GM19043 (cell line): ENCODE results near the gene AMACR.
"Not testable (repeated sequence)": the region's sequence is repeated elsewhere in the genome, so short reads cannot be mapped to it uniquely, and the experiment has no call there.

Experiments
- ATAC-seq: cut with Tn5 transposase; IDR thresholded peaks from one replicate; pipeline ENCODE4 v1.9.1; 2021; ENCODE audit warnings: low read depth; ENCODE audit not compliant: unreplicated experiment

Gene AMACR

GRCh38 chr5:34038390-34038789 is 30.5 kb upstream of the AMACR start:
- no peak for ATAC-seq

DNA sequence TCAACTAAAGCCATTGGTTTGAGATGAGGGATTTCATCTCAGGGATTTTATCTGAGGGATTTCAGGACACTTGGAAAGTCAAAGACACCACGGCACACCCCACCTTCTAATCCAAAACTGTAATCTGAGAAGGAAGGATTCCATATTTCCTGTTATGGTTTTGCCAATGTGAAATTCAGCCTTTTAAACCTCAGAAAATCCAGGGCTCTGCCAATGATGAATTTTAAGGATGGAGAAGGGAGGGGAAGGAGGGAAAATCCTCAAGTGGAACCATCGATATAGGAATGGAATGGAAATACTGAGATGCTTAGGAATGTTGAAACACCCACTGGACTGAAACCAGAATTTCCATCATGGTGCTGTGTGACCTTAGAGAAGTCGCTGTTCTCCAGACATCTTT is 29.9 kb upstream of the AMACR start:
- no peak for ATAC-seq

- no peak for ATAC-seq
These were observed 27.9 kb upstream of the AMACR start for GRCh38 chr5:34035756-34036155.

DNA sequence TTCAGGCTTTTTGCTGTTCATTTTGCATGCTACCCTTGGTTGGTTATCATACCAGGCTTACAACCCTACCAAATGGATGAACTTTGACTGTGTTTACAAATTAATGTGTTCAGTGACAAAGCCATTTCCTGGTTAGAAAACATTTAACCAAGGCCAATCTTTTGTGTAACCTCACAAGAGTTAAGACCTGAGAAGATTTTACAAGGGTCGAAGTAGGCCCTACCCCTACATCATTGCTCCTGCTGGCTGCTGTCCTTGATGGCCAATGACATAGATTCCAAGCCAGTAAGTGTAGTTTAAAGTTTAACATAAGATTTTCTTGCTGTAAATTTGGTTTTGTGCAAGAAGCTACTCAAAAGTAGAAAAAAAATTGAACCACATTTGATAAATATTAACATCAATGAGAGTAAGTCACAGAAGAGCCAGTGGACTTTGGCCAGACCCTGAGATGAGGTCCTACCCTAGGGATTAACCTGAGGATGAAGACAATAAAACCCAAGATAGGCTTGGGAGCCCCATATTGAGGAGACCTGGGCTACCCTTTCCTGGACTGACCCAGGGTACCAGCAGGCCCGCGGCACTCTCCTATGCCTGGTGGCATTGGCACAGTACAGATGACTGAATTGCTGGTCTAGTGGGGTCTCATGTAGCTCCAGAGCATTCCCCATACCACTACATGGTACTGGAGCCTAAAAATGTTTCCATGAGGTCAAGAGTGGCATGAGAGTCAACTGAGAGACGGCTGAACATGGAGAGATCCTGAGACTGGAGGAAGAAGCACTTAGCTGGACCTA is 26.9 kb upstream of the AMACR start:
- ATAC-seq: peak; percentile 51

GRCh38 chr5:34031966-34032365 is 24.1 kb upstream of the AMACR start:
- ATAC-seq: no peak

DNA sequence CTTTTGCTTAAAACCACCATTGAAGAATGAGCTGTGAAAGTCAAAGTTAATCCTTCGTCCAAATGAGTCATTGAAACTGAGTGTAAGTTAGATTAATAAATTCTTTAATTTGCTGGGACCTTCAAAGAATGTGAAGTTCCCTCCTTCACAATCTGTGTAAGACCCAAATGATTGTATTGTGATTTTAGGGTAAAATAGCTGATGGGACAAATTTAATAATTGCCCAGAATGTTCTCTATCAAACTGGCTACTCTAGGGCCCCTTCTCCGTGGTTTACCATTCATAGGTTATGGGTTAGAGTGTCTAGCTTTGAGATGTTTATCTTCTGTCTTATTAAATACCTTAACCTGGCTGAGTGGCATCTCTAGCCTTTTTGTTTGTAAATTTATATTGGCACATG is 23.3 kb upstream of the AMACR start:
- no peak for ATAC-seq

DNA sequence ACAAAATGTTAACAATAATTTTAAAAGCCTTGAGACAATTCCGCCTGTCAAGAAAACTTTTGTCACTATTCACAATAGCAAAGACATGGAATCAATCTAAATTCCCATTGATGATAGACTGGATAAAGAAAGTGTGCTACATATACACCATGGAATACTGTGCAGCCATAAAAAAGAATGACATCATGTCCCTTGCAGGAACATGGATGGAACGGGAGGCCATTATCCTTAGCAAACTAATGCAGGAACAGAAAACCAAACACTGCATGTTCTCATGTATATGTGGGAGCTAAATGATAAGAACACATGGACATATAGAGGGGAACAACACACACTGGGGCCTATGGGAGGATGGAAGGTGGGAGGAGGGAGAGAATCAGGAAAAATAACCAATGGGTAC is 22.7 kb upstream of the AMACR start:
- ATAC-seq: not testable (repeated sequence)

DNA sequence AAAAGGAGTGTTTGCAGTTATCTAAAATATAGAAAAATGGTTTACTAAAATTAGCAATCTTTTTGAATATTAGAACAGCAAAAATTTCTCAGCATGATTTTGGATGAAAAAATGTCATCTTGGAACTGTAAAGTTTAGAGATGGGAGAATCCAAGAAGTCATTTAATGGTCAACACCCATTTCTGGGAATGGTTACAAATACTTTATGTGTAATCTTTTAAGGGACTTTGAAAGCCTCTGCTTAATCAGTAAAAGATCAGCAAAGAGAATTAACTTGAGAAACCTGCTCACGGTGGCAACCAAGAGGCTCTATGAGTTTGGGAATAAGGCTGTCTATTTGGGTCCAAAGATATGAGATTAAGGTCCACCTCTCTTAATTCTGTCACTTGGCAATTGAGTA is 22.2 kb upstream of the AMACR start:
- ATAC-seq: no peak

- ATAC-seq: no peak
These were observed 20.5 kb upstream of the AMACR start for GRCh38 chr5:34028349-34028748.

DNA sequence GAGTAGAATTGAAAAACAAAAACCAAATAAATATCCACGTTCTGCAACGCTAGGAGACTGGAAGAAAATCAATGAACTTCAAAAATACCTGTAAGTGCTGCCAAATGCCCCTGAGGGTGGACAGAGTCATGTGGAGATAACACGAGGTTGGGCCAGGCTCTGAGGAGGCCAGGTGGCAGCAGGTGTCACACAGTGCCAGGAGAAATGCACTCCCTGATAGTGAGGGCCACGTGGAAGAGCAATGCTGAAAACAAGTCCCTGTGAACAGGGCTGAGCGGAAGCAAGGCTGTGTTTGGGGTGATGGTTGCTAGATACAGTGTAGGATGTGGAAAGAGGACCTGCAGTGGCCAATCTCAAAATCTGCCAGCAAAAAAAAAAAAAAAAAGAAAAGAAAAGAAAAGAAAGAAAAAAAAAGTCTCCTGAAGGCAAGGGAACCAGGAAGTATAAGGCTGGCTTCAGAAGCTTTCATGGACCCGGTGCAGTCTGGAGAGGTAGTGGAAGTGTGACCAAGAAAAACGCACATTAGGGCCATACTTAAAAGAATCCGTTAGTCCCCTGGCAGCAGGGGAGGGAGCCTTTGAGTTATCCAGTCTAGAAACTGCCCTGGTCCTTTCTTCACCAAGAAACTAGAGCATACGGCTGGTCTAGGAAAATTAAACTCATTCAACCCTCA is 18.4 kb upstream of the AMACR start:
- no peak for ATAC-seq

- ATAC-seq: peak; percentile 90
These were observed 14.4 kb upstream of the AMACR start for GRCh38 chr5:34022121-34022705.

DNA sequence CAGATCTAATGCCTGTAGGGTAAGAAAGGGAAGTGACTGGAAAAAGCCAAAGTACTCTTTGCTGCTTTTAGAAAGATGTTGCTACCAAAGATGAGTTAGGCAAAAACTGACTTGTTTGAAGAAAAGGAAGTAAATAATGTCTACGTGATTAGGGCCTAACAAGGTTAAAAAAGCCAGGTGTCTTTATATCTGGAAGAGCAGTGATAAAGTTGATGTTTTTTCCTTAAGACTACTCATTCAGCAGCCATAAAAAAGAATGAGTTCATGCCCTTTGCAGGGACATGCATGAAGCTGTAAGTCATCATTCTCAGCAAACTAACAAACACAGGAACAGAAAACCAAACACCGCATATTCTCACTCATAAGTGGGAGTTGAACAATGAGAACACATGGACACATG is 13.5 kb upstream of the AMACR start:
- no peak for ATAC-seq

GRCh38 chr5:34020726-34021125 is 12.9 kb upstream of the AMACR start:
- ATAC-seq: no peak

DNA sequence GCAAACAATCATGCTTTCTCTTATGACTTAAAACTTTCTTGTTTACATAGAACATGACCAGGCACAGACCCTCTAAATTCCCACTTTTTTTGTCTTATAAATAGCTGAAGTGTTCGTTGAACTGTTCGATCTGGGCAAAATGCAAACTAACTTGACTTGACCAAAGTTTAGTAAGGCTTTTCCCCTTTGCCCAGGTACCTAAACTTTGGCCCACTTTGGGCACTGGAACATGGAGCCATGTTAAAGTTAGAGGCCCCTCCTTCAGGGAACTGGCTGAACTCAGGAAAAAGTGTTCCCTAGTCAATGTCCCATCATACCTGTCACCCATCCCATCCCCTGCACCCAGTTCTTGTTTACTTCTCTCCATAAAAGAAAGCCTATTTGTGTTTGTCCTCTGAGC is 9.4 kb upstream of the AMACR start:
- no peak for ATAC-seq

GRCh38 chr5:34016750-34017149 is 8.9 kb upstream of the AMACR start:
- no peak for ATAC-seq

DNA sequence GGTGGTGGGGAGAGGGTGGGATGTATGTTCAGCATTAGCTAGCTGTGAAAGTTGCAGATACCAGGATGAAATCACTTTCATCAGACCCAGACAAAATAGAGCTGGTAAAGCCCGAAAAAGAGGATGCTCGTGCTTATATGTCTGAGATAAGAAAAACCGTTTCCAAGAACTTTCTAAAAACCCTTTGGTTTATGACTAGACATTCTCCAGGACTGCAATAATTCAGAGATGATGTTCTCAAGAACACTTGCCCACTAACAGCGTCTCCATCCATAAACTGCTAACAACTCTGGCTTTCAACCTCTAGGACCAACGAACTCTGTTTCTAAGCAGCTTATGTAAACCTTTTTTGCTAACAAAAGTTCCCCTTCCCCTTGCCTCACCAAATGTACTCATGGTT is 8.4 kb upstream of the AMACR start:
- ATAC-seq: no peak

DNA sequence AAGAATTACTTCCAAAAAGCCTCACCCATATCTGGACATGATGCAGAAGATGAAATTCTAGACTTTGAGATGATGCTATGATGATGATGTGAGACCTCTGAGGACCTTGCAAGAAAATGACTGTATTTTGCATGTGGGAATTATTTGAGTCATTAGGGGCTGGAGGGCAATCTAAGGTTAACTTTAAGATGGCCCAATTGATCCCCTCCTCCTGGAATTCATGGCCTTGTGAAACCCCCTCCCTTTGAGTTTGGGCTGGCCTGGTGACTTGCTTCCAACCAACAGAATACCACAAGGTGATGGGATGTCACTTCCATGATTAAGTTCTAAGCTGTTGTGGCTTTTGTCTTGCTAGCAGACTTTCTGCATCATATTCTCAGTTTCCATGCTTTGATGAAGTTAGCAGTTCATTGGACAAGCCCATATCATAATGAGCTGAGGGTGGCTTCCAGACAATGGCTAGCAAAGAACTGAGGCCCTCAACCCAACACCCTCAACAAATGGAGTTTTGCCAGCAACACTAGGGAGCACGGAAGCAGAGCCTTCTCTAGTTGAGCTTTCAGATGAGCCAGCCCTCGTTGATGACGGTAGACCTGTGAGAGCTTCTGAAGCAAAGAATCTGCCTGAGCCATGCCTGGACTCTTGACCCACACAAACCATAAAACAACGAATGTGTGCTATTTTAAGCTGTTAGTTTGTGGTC is 7.4 kb upstream of the AMACR start:
- ATAC-seq: no peak

DNA sequence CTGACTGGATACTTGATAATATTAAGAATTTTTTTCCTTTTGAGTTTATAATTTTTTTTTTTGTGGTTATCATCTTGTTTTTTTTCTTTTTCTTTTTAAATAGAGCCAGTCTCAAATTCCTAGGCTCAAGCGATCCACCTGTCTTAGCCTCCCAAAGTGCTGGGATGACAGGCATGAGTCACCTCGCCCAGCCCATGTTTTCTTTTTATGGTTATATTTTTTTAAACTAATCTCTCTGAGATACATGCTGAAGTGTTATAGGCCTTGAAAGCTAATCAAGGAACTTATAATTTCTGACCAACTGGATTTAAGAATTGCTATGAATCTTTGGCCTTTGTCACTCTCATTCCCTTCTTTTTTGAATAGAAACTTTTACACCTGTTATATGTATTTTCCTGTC is 6.8 kb upstream of the AMACR start:
- ATAC-seq: no peak

DNA sequence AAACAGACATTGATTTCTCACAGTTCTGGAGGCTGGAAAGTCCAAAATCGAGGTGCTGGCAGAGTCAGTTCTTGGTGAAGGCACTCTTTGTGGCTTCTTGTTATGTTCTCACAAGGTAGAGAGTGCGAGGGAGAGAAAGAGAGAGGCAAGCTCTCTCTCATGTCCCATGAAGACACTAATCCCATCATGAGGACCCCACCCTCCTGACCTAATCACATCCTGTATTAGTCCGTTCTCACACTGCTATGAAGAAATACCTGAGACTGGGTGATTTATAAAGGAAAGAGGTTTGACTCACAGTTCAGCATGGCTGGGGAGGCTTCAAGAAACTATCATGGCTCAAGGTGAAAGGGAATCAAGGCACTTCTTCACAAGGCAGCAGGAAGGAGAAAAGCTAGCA is 5.7 kb upstream of the AMACR start:
- no peak for ATAC-seq

DNA sequence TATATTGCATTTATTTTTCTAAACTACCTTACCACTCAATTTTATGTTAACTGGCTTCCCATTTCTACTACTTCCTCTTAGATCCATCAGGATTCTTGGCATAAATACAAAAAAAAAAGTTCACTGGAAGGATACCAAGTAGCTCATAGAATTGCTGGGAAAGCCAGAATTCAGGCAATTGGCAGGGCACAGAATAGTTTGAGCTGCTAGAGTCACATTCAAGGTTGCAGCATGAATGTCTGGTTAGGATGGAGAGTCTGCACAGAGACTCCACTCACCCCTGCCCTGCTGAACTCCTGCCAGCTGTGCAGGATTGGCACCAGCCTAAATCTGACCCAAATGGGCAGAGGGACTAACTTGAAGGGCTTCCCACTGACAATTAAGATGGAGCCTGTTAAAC is 4.9 kb upstream of the AMACR start:
- ATAC-seq: no peak

- ATAC-seq: no peak
These were observed 3.7 kb upstream of the AMACR start for GRCh38 chr5:34011536-34011935.
